IPS-18a (cell line): ENCODE results near the gene ZNF423.
"Not testable (repeated sequence)": the region's sequence is repeated elsewhere in the genome, so short reads cannot be mapped to it uniquely, and the experiment has no call there.

Experiments used
- H3K27ac ChIP-seq: one replicate; pipeline ENCODE4 v1.5.1; 2013; ENCODE audit warnings: low read length
- H3K27me3 ChIP-seq: one replicate; pipeline ENCODE4 v1.6.1; 2013; ENCODE audit warnings: mild to moderate bottlenecking, low read length; ENCODE audit not compliant: control insufficient read depth, insufficient read depth
- H3K36me3 ChIP-seq: one replicate; pipeline ENCODE4 v1.6.1; 2013; ENCODE audit warnings: low read depth, low read length; ENCODE audit not compliant: control insufficient read depth
- H3K4me1 ChIP-seq: one replicate; pipeline ENCODE4 v1.6.1; 2013; ENCODE audit warnings: low read depth, low read length; ENCODE audit not compliant: control insufficient read depth
- H3K4me3 ChIP-seq: one replicate; pipeline ENCODE4 v1.5.1; 2013; ENCODE audit warnings: low read length
- H3K9ac ChIP-seq: one replicate; pipeline ENCODE4 v1.6.1; 2013; ENCODE audit warnings: mild to moderate bottlenecking, low read length, moderate library complexity
- H3K9me3 ChIP-seq: one replicate; pipeline ENCODE4 v1.6.1; 2013; ENCODE audit warnings: low read depth, low read length; ENCODE audit not compliant: control insufficient read depth

ZNF423 gene

GRCh38 chr16:49516382-49517036, 339.4 kb downstream of the ZNF423 start:
- no peak overlapping the region for H3K4me3 ChIP-seq
- no peaks in the 10 kb centered on the region for H3K9me3 ChIP-seq
- no peaks in the 10 kb centered on the region for H3K27me3 ChIP-seq
- no peak overlapping the region for H3K9ac ChIP-seq
- no peaks in the 10 kb centered on the region for H3K36me3 ChIP-seq
- no peaks in the 10 kb centered on the region for H3K4me1 ChIP-seq
- H3K27ac ChIP-seq, result no peak overlapping the region

DNA sequence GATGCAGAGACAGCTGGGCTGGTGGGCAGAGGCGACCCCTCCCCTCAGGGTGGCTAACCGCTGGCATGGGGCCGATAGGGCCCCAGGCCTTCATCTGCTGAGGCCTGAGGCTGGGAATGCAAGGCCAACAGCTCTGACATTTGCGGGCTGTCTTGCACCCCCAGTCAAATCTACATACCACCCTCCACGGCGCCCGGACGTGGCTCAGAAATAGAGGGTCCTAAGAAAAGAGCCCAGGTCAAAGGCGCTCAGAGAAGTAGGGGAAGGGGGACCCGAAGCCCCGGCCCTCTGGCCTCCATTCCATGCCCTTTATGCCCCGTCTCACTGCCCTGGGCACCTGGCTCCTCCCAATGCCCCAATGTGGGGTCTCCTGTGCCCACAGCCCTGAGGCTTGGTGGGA, 340.1 kb downstream of the ZNF423 start:
- Histone ChIP-seq H3K4me1 (no peaks in the 10 kb centered on the region), H3K4me3 (no peak overlapping the region), H3K9ac (no peak overlapping the region), H3K9me3 (no peaks in the 10 kb centered on the region), H3K36me3 (no peaks in the 10 kb centered on the region), H3K27me3 (no peaks in the 10 kb centered on the region), H3K27ac (no peak overlapping the region)

DNA sequence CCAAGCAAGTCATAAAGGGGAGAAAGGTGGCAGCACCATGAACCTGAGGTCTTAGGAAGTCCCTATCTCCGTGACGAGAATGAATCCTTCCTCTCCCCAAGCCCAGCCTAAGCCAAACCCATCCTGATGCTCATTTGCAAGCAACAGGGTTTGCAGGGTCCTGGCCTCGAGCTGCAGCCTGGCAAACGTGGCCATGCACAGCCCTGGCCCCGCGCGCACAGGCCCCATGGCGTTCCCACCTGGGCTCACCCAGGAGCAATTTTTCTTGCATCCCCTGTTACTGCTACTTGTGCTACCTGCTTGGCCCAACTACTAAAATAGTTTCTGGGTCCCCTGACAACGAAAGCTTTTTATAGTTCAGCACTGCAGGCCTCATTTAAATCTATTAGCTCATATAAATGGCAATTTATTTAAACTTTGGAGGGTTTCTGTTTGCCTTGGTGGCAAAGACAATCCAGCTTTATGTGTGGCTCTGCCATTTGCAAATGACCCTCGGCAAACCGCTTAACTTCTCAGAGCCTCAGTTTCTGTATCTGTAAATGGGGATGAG, 340.8 kb downstream of the ZNF423 start:
- Histone ChIP-seq H3K4me1 (no peaks in the 10 kb centered on the region), H3K9ac (no peak overlapping the region), H3K4me3 (no peak overlapping the region), H3K27ac (no peak overlapping the region), H3K36me3 (no peaks in the 10 kb centered on the region), H3K27me3 (no peaks in the 10 kb centered on the region), H3K9me3 (no peaks in the 10 kb centered on the region)

- no peak overlapping the region for H3K4me3 ChIP-seq
- no peaks in the 10 kb centered on the region for H3K4me1 ChIP-seq
- H3K9me3 ChIP-seq, result no peaks in the 10 kb centered on the region
- no peak overlapping the region for H3K27ac ChIP-seq
- no peaks in the 10 kb centered on the region for H3K27me3 ChIP-seq
- H3K9ac ChIP-seq, result no peak overlapping the region
- no peaks in the 10 kb centered on the region for H3K36me3 ChIP-seq
These were observed 341.6 kb downstream of the ZNF423 start for GRCh38 chr16:49514073-49514980.

DNA sequence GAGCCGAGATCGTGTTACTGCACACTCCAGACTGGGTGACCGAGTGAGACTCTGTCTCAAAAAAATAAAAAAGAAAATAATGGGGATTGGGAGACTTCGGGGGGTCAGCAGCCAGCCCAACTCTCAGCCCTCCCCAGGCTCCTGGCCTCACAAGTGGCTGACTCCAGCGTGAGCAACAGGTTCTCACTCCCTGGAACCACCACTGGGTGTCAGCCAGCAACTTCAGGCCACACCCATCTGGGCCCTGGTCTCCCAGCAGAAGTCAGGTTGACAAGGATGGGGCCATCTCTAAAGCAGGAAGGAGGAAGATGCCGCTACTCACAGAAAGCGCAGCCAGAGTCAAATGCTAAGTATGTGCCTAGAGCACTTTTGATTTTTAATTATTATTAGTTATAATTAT, 342.9 kb downstream of the ZNF423 start:
- Histone ChIP-seq H3K27me3 (no peaks in the 10 kb centered on the region), H3K36me3 (no peaks in the 10 kb centered on the region), H3K4me1 (no peaks in the 10 kb centered on the region), H3K27ac (no peak overlapping the region), H3K9ac (no peak overlapping the region), H3K4me3 (no peak overlapping the region), H3K9me3 (no peaks in the 10 kb centered on the region)

GRCh38 chr16:49510654-49511305, 345.1 kb downstream of the ZNF423 start:
- no peak overlapping the region for H3K9ac ChIP-seq
- no peak overlapping the region for H3K4me3 ChIP-seq
- no peak overlapping the region for H3K27ac ChIP-seq
- no peaks in the 10 kb centered on the region for H3K4me1 ChIP-seq
- no peaks in the 10 kb centered on the region for H3K9me3 ChIP-seq
- H3K27me3 ChIP-seq, result no peaks in the 10 kb centered on the region
- H3K36me3 ChIP-seq, result no peaks in the 10 kb centered on the region

- Histone ChIP-seq H3K36me3 (no peaks in the 10 kb centered on the region), H3K9me3 (no peaks in the 10 kb centered on the region), H3K27me3 (no peaks in the 10 kb centered on the region), H3K4me1 (no peaks in the 10 kb centered on the region), H3K27ac (no peak overlapping the region), H3K9ac (no peak overlapping the region), H3K4me3 (no peak overlapping the region)
These were observed 345.8 kb downstream of the ZNF423 start for GRCh38 chr16:49510141-49510540.

DNA sequence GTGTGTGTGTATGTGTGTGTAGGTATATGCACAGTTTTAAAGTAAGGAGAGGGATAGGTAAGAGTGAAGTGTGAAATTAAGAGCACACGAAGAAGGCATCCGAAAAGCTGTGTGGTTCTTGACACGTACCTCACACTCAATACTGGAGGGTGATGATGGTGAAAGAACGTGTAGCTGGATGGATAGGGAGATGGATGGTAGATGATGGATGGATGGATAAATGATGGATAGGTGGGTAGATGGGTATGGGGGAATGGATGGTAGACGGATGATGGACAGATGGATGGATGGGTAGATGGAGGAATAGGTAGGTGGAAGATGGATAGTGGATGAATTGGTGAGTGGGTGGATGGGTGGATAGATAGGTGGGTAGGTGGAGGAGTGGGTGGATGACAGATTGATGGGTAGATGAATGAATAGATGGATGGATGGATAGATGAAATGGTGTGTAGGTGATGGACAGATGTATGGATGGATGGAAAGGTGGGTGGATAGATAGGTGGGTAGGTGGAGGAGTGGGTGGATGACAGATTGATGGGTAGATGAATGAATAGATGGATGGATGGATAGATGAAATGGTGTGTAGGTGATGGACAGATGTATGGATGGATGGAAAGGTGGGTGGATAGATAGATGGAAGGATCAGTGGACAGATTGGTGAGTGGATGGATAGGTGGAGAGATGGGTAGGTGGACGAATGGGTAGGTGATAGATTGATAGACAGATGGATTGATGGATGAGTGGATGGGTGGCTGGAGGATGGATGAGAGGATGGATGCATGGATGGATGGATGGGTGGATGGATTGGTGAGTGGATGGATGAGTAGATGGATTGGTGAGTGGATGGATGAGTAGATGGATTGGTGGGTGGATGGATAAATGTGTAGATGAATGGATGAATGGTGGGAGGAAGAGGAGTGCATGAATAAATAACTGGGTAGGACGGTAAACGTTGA, 349.6 kb downstream of the ZNF423 start:
- not testable (repeated sequence) for H3K27ac ChIP-seq, H3K9ac ChIP-seq, H3K36me3 ChIP-seq, H3K27me3 ChIP-seq, H3K4me3 ChIP-seq, H3K4me1 ChIP-seq, H3K9me3 ChIP-seq

DNA sequence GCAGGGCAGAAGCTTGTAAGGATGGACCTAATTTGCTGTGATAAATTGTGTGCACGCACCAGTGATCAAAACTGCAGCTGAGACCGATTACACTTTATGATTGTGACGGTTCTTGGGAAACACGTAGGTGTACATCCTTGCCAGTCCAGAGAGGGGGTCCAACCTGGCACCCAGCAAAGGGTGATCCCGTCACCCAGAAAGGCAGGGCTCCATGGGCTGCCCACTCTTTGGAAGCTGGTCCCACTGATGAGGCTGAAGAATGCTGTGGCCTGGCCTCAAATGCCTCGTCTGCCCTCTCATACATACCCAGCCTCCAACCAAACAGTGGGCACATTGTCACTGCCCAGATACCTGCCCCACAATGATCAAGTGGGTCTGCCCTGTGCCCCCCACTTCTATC, 350.4 kb downstream of the ZNF423 start:
- no peaks in the 10 kb centered on the region for H3K36me3 ChIP-seq
- H3K4me3 ChIP-seq, result no peak overlapping the region
- no peak overlapping the region for H3K27ac ChIP-seq
- no peaks in the 10 kb centered on the region for H3K27me3 ChIP-seq
- H3K9me3 ChIP-seq, result no peaks in the 10 kb centered on the region
- H3K4me1 ChIP-seq, result no peaks in the 10 kb centered on the region
- no peak overlapping the region for H3K9ac ChIP-seq

GRCh38 chr16:49504626-49505025, 351.3 kb downstream of the ZNF423 start:
- H3K27ac ChIP-seq, result no peak overlapping the region
- no peak overlapping the region for H3K9ac ChIP-seq
- H3K36me3 ChIP-seq, result no peaks in the 10 kb centered on the region
- no peak overlapping the region for H3K4me3 ChIP-seq
- no peaks in the 10 kb centered on the region for H3K4me1 ChIP-seq
- H3K9me3 ChIP-seq, result no peaks in the 10 kb centered on the region
- no peaks in the 10 kb centered on the region for H3K27me3 ChIP-seq

GRCh38 chr16:49504023-49504364, 351.9 kb downstream of the ZNF423 start:
- Histone ChIP-seq H3K27me3 (no peaks in the 10 kb centered on the region), H3K36me3 (no peaks in the 10 kb centered on the region), H3K4me1 (no peaks in the 10 kb centered on the region), H3K27ac (no peak overlapping the region), H3K9ac (no peak overlapping the region), H3K4me3 (no peak overlapping the region), H3K9me3 (no peaks in the 10 kb centered on the region)
